Kidney (tissue), 14 donors: ENCODE measurements around the gene ZFAND3. TPM values are rescaled to one million over a fixed set of nuclear protein-coding genes. Genes with fewer than 3 reads are reported as not detected.

ENCODE experiments used
- DNase-seq, 5 donors: peaks; one replicate each; pipeline ENCODE4 v3.0.0-alpha.2; 2013 to 2020
- FAIRE-seq: peaks from 2 replicates; lab custom pipeline; 2012; peaks lifted over from hg19 to GRCh38; lab: Jason Lieb, UNC
- H3K27ac ChIP-seq, 2 donors: one replicate each; pipeline ENCODE4 v1.7.0; 2013; ENCODE audit warnings: low read depth in 2 of 2, low read length in 2 of 2, inconsistent platforms in 1 of 2
- H3K27me3 ChIP-seq: one replicate; pipeline ENCODE4 v1.7.1; 2013; ENCODE audit warnings: low read length, inconsistent platforms; ENCODE audit not compliant: control insufficient read depth, insufficient read depth
- H3K36me3 ChIP-seq, 3 donors: one replicate each; pipeline versions ENCODE4 v1.7.0 to v1.7.1; 2013; ENCODE audit warnings: low read length in 3 of 3, control low read depth in 1 of 3, inconsistent platforms in 1 of 3; ENCODE audit not compliant: insufficient read depth in 3 of 3, control insufficient read depth in 2 of 3
- H3K4me1 ChIP-seq, 3 donors: one replicate each; pipeline versions ENCODE4 v1.7.0 to v1.7.1; 2013; ENCODE audit warnings: low read length in 3 of 3, inconsistent platforms in 1 of 3, low read depth in 1 of 3; ENCODE audit not compliant: control insufficient read depth in 2 of 3, insufficient read depth in 2 of 3
- H3K4me3 ChIP-seq, 3 donors: one replicate each; pipeline versions ENCODE4 v1.7.0 to v1.8.1; 2013; ENCODE audit warnings: low read length in 3 of 3, control low read depth in 1 of 3, inconsistent platforms in 1 of 3
- H3K9ac ChIP-seq, 3 donors: one replicate each; pipeline versions ENCODE4 v1.7.0 to v1.7.1; 2013; ENCODE audit warnings: low read length in 3 of 3, control low read depth in 1 of 3, inconsistent platforms in 1 of 3
- H3K9me3 ChIP-seq, 3 donors: one replicate each; pipeline versions ENCODE4 v1.7.0 to v1.7.1; 2013; ENCODE audit warnings: low read length in 3 of 3, control low read depth in 1 of 3, inconsistent platforms in 1 of 3; ENCODE audit not compliant: control insufficient read depth in 2 of 3, insufficient read depth in 1 of 3
- intact Hi-C: fragments of 100-400 bp; cut with DNase I; formaldehyde crosslinking; loops from one replicate; pipeline ENCODE4 v1.11.1; 2022
- polyA plus RNA-seq: library from polyadenylated mRNA; stranded (reverse); fragments of 350-450 nt; fragmentation: Illumina TruSeq; extraction: RNeasy Lipid Tissue Mini Kit (QIAGEN cat#74804); gene quantifications from one replicate; pipeline ENCODE4 v1.2.3, GENCODE V29; 2014; ENCODE audit warnings: low read depth, low replicate concordance; ENCODE audit not compliant: insufficient read depth
- total RNA-seq: library from RNA; stranded (reverse); fragmentation: NEBNext Ultra II Directional; extraction: Animal tissue kit (Norgen Biotek cat#: 25700); gene quantifications from one replicate; pipeline ENCODE4 v1.2.1, GENCODE V29; 2021
- TF ChIP-seq, protein P1 (sequence below): IDR thresholded peaks from 3 replicates; pipeline ENCODE4 v1.5.1; 2012; ENCODE audit warnings: mild to moderate bottlenecking, moderate library complexity, borderline replicate concordance; ENCODE audit not compliant: insufficient read depth; ENCODE audit errors: extremely low read depth
- donor health status: control.
- donor health status: control.
- donor health status: control.
- donor health status: control.
- donor health status: control.
- donor health status: DM: yes; HTN: yes; CAD: no.
- donor health status: Normal renal cell carcinoma (clear cell type).

Gene ZFAND3
- total and polyA plus RNA-seq, 2 donors from 2014 or later = 44.6 to 104 TPM

GRCh38 chr6:37906121-37906520 is 86.6 kb downstream of the ZFAND3 start:
- no peaks in the 10 kb centered on the region for H3K4me1 ChIP-seq
- no peak overlapping the region for H3K27ac ChIP-seq
- TF ChIP-seq, protein P1, sequence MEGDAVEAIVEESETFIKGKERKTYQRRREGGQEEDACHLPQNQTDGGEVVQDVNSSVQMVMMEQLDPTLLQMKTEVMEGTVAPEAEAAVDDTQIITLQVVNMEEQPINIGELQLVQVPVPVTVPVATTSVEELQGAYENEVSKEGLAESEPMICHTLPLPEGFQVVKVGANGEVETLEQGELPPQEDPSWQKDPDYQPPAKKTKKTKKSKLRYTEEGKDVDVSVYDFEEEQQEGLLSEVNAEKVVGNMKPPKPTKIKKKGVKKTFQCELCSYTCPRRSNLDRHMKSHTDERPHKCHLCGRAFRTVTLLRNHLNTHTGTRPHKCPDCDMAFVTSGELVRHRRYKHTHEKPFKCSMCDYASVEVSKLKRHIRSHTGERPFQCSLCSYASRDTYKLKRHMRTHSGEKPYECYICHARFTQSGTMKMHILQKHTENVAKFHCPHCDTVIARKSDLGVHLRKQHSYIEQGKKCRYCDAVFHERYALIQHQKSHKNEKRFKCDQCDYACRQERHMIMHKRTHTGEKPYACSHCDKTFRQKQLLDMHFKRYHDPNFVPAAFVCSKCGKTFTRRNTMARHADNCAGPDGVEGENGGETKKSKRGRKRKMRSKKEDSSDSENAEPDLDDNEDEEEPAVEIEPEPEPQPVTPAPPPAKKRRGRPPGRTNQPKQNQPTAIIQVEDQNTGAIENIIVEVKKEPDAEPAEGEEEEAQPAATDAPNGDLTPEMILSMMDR = no peak
- H3K27me3 ChIP-seq = no peaks in the 10 kb centered on the region
- intact Hi-C loops = no loop called here
- no peaks in the 10 kb centered on the region for H3K36me3 ChIP-seq
- H3K4me3 ChIP-seq = no peak overlapping the region
- FAIRE-seq (no peak), DNase-seq (no peak)
- H3K9me3 ChIP-seq = no peaks in the 10 kb centered on the region
- no peak overlapping the region for H3K9ac ChIP-seq

DNA sequence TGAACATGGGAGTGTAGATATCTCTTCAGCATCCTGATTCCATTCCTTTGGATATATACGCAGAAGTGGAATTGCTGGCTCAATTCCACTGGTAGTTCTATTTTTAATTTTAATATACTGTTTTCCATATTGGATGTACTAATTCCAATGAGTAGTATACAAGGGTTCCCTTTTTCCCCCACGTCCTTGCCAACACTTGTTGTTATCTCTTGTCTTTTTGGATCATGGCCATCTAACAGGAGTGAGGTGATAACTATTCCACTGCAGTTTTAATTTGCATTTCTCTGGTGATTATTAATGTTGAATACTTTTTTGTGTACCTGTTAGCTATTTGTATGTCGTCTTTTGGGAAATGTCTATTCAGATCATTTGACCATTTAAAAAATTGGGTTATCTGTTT is 91.5 kb downstream of the ZFAND3 start:
- no peak overlapping the region for H3K27ac ChIP-seq
- H3K9ac ChIP-seq = no peak overlapping the region
- no peaks in the 10 kb centered on the region for H3K27me3 ChIP-seq
- FAIRE-seq (no peak), DNase-seq (no peak)
- H3K4me3 ChIP-seq = no peak overlapping the region
- TF ChIP-seq, protein P1 = no peak
- H3K9me3 ChIP-seq = no peaks in the 10 kb centered on the region
- no peaks in the 10 kb centered on the region for H3K36me3 ChIP-seq
- H3K4me1 ChIP-seq = peaks cover 0 to 8% (median 3%) of the 10 kb centered on the region in 3 donors
- intact Hi-C loops = no loop called here

DNA sequence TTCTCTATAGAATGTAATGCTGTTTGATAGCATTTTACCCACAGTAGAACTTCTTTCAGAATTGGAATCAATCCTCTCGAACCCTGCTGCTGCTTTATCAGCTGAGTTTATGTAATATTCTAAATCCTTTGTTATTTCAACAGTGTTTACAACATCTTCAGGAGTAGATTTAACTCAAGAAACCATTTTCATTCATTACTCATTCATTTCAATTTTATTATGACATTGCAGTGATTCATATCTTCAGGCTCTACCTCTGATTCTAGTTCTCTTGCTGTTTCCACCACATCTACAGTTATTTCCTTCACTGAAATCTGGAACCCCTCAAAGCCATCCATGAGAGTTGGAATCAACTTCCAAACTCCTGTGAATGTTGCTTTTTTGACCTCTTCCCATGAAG is 93.7 kb downstream of the ZFAND3 start:
- FAIRE-seq = no peak
- intact Hi-C loops = no loop called here
- TF ChIP-seq, protein P1 = no peak
- no peak overlapping the region for H3K9ac ChIP-seq
- no peak overlapping the region for H3K4me3 ChIP-seq
- no peak overlapping the region for H3K27ac ChIP-seq
- no peak for DNase-seq
- no peaks in the 10 kb centered on the region for H3K9me3 ChIP-seq
- H3K4me1 ChIP-seq = peaks cover 0 to 8% (median 3%) of the 10 kb centered on the region in 3 donors
- no peaks in the 10 kb centered on the region for H3K36me3 ChIP-seq
- H3K27me3 ChIP-seq = no peaks in the 10 kb centered on the region

DNA sequence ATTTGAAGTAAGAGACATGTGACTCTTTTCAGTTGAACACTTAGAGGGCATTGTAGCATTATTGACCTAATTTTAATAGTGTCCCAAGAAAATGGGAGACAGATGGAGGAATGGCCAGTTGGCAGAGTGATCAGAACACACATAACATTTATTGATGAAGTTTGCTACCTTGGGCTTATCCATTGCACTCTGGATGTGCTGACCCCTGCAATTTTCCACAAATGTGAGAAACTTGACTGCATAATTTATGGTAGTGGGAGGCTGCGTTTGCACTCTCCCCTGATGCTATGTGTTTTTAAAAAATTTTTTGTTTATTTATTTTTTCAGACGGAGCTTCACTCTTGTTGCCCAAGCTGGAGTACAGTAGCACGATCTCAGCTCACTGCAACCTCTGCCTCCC is 95.9 kb downstream of the ZFAND3 start:
- no peak for DNase-seq
- intact Hi-C loops = no loop called here
- Histone ChIP-seq H3K36me3 (no peaks in the 10 kb centered on the region), H3K9me3 (no peaks in the 10 kb centered on the region), H3K27ac (no peak overlapping the region), H3K27me3 (no peaks in the 10 kb centered on the region), H3K9ac (no peak overlapping the region), H3K4me1 (peaks cover 0 to 8% (median 3%) of the 10 kb centered on the region in 3 donors), H3K4me3 (no peak overlapping the region)
- no peak for FAIRE-seq
- TF ChIP-seq, protein P1 = no peak
